Nasal cavity respiratory epithelium epithelial cell of viscerocranial mucosa (primary cell): ENCODE data around the gene GRB7. TPM values are rescaled to one million over a fixed set of nuclear protein-coding genes. Genes with fewer than 3 reads are reported as not detected.

ENCODE experiments used
- total RNA-seq: library from RNA; depleted of rRNA; stranded (reverse); fragments of >200 nt; gene quantifications from 2 replicates; pipeline ENCODE4 v1.2.3, GENCODE V29; 2014

Gene GRB7
- 11.3 and 12.0 TPM in 2 replicates for total RNA-seq

GRCh38 chr17:39737760-39738567, at the start of gene GRB7:
Gene GRB7 (plus strand): TSS chr17:39737938. CDS start chr17:39742302, 4,364 bp downstream.

GRCh38 chr17:39699818-39700147, 38.0 kb upstream of the GRB7 start, which contains the start of gene ERBB2:
Gene ERBB2 (plus strand): TSS chr17:39700064. CDS start chr17:39700239, 175 bp downstream.

GRCh38 chr17:39730095-39730921, 7.4 kb upstream of the GRB7 start, which contains the start of gene MIEN1:
Gene MIEN1 (minus strand): TSS chr17:39730532. CDS start chr17:39730495, 37 bp downstream.

Other genes with a start within 250 kb of the GRB7 start
- not detected in 2 replicates for gene NEUROD2, start 130.0 kb upstream of the GRB7 start, total RNA-seq
- gene PPP1R1B, start 111.0 kb upstream of the GRB7 start, total RNA-seq, result under 0.01 TPM in 1 of 2 replicates, not detected in the other
- 25.3 and 34.2 TPM in 2 replicates for gene STARD3, start 100.8 kb upstream of the GRB7 start, total RNA-seq
- gene TCAP, start 72.6 kb upstream of the GRB7 start, total RNA-seq, result under 0.01 and 0.36 TPM in 2 replicates
- not detected in 2 replicates for gene PNMT, start 69.5 kb upstream of the GRB7 start, total RNA-seq
- 8.2 and 12.0 TPM in 2 replicates for gene PGAP3, start 49.9 kb upstream of the GRB7 start, total RNA-seq
- 40.3 and 103 TPM in 2 replicates for gene ERBB2, start 37.9 kb upstream of the GRB7 start, total RNA-seq
- gene MIEN1, start 7.4 kb upstream of the GRB7 start, total RNA-seq, result 16.6 and 21.9 TPM in 2 replicates
- under 0.01 and 0.57 TPM in 2 replicates for gene IKZF3, start 126.4 kb downstream of the GRB7 start, total RNA-seq
- not detected in 2 replicates for gene ZPBP2, start 130.3 kb downstream of the GRB7 start, total RNA-seq
- gene GSDMB, start 180.7 kb downstream of the GRB7 start, total RNA-seq, result 4.1 and 9.0 TPM in 2 replicates
- gene ORMDL3, start 189.7 kb downstream of the GRB7 start, total RNA-seq, result 28.7 and 43.4 TPM in 2 replicates
- gene LRRC3C, start 189.8 kb downstream of the GRB7 start, total RNA-seq, result not detected in 2 replicates
- 0.21 and 7.9 TPM in 2 replicates for gene GSDMA, start 225.1 kb downstream of the GRB7 start, total RNA-seq
- 93.3 and 93.6 TPM in 2 replicates for gene PSMD3, start 242.9 kb downstream of the GRB7 start, total RNA-seq